ENCODE measurements around the gene DCAF7.

Gene DCAF7

GRCh38 chr17:63610854-63611253 lies 60.6 kb downstream of the DCAF7 start:
- no peak for TF ChIP-seq CTCF (IDR thresholded peaks at IDR 0.05; ENCODE audit: extremely low read depth, missing control alignments)

GRCh38 chr17:63611354-63611753 lies 61.1 kb downstream of the DCAF7 start:
- TF ChIP-seq CTCF (IDR thresholded peaks at IDR 0.05; ENCODE audit: extremely low read depth, missing control alignments), result no peak
- DNase-seq (ENCODE audit: low spot score), result no peak

More at GRCh38 chr17:63610854-63611253, 60.6 kb downstream of the DCAF7 start:
- DNase-seq (ENCODE audit: low spot score), result no peak

- TF ChIP-seq CTCF (IDR thresholded peaks at IDR 0.05; ENCODE audit: extremely low read depth, missing control alignments), result no peak
- no peak for DNase-seq (ENCODE audit: low spot score)
Observed at GRCh38 chr17:63613663-63614062, 63.4 kb downstream of the DCAF7 start.

DNA sequence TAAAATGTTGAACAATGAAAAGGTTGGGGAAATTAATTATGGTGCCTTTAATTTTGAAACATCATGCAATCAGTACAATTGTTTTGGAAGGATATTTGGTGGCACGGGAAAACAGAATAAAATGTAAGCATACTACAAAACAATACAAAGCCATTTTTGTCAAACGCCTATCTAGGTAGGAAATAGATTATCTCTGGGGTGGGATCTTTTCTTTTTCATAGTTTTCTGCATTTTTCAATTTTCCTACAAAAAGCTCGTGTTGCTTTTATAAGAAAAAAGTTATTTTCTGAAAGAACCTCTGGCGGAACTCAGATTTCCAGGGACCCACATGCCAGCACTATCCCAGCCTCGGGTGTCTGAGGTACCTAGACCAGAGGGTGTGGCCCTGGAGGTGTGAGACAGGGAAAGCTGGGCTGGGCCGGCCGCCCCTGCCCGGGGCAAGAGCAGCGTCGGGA lies 71.0 kb downstream of the DCAF7 start:
- no peak for DNase-seq (ENCODE audit: low spot score)
- TF ChIP-seq CTCF (IDR thresholded peaks at IDR 0.05; ENCODE audit: extremely low read depth, missing control alignments), result no peak

- peak; percentile 99 for DNase-seq (ENCODE audit: low spot score)
- TF ChIP-seq CTCF (IDR thresholded peaks at IDR 0.05; ENCODE audit: extremely low read depth, missing control alignments), result no peak
Observed at GRCh38 chr17:63621684-63622573, 71.7 kb downstream of the DCAF7 start, which contains the start of gene MAP3K3. Gene MAP3K3, plus strand, starts transcription at chr17:63622417. Its CDS starts 343 bp downstream, at chr17:63622760.

DNA sequence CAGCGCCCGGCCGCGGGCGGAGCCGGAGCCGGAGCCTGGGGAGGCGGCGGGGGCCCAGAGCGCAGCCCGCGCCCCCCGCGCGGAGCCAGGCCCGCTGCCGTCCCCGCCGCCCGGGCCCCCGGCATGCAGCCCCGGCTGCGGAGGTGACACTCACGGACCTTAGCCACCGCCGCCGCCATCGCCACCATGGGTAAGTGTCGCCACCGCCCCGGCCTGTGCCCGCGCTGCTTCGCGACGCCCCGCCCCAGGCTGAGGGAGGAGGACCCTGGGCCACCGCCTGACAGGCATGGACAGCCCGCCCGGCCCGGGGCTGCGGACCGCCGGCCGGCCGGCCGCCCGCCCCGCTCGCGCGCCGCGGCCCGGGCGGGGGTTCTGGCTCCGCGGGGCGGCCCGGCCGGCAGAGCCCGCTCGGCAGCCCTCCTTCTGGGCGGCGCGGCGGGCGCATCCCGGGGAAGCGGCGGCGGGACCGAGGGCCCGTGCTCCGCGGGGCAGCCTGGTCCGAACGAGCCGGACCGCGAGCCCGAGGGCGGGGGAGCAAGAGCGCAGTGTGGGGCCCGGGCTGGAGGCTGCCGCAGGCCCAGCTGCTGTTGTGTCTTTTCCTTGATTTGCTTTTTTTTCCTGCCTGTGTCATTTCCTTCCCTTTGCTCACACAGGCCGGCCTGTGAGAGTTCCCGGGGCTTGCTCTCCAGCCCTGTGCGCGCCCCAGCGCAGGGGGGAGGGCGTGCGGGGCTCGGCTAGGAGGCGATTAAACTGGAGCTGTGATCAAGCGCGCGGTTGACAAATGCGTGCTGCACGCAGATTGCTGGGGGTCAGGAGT lies 72.5 kb downstream of the DCAF7 start:
- TF ChIP-seq CTCF (IDR thresholded peaks at IDR 0.05; ENCODE audit: extremely low read depth, missing control alignments), result no peak
- peak; percentile 88 for DNase-seq (ENCODE audit: low spot score)

Measured in GM20000 (cell line).